GM19099 (cell line): ENCODE measurements around the gene AGAP3.

ENCODE experiments used
- POLR2A ChIP-seq: IDR thresholded peaks from 3 replicates; pipeline ENCODE4 v1.6.1; 2011; ENCODE audit warnings: low read depth; ENCODE audit not compliant: insufficient read length; ENCODE audit errors: extremely low read depth

The AGAP3 gene

DNA sequence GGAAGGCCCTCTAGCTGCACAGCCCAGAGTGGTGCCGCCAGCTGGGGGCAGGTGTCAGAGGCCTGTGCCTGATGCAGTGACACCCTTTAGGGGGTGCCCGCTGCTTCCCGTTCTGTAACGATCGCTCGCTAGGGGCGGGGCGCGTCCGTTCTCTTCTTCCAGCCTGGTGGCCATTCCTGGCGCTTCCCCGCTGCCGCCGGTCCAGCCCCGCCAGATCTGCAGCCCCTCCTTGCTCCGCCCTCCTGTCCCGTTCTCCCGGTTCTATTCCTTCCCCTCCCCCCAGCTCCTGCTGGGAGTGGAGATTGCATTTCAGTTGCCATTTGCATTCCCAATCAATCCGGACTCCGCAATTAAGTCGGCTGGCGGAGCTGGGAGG is 39.2 kb downstream of the AGAP3 start:
- TF ChIP-seq POLR2A, result no peak

DNA sequence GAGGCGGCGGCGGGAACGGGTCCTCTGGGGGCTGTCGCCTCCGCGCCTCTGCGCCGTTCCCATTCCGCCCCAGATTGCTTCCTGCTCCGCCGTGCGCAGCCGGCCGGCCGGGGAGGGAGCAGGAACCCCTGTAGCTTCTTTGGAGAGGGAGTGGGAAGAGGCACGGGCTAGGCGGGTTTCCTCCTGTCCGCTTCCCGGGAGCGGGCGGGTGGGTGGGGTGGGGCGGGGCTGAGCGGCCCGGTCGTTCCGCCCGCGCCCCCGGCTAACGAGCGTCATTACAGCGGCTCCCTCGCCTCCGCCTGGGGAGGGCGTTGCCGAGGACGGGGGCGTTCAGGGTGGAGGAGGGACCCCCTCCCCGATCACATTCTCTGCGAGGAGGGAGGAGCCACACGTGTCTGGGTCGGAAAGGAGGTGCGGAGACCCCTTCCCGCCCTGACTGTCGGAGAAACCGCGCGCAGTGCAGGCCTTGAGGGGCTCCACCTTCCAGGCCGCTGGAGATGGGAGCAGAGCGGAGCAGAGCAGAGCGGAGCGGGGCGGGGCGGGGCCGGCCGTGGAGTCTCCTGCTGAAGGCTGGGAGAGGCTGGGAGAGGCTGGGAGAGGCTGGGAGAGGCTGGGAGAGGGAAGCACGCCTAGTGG is 39.7 kb downstream of the AGAP3 start:
- TF ChIP-seq POLR2A, result no peak

DNA sequence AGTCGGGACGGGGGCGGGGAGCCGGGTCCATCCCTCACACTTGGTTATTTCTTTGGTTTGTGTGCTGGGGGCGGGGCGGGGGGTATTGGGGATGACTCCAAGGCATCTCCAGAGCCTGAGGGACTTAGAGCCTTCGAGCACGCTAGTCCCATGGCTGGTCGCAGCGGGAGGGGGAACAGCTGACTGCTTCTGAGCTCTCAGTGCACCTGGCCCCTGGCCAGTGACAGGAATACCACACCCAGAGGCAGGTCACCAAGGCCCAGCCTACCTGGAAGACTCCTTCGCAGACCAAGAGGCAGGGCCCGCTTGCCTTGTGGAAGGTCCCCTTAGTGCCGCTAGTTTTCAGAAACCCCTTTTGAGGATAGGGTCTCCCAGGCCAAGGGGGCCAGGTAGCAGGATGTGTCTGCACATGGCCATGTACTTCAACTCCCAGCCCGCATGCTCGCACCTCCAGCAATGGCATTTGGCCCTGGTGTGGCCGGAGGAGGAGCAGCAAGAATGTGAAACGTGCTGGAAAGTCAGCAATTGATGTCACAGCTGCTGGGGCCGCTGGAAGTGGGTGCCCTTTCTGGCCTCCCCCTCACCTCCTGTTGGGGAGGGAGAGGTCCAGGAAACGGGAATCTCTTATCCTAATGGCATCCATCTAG is 40.3 kb downstream of the AGAP3 start:
- no peak for TF ChIP-seq POLR2A

DNA sequence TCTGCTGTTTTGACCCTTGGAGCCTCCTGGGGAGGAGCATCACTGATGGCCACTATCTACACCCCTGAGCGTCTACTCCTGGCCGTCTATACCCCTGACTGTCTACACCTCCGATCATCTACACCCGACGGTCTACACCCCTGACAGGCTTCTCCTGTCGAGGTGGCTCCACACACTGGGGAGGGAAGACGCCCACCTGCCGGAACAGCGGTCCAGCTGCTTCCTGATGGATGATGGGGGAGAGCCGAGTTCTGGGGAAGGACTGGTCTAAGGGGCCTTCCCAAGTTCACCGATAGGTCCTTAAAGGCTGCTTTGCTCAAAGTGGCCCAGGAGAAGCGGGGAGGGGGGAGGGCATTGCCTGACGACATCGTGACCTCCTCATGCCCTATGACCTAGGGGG is 41.9 kb downstream of the AGAP3 start:
- TF ChIP-seq POLR2A, result no peak

DNA sequence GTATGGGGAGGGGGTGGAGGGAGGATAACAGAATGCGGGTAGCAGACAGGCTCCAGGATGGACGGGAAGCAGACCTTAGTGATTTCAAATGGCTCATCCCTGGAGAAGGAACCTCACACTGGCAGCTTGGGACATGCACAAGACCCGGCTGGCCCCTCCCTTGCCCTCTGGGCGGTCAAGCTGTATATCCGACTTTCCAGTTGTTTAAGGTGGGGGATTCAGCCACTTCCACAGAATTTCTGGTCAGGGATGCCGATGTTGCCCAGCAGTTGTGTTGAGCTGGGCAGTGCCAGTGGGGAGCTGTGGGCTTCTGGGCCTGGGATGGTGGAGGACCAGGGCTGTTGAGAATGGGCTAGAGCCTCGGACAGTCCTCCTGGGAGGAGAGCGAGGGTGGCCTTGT is 42.4 kb downstream of the AGAP3 start:
- TF ChIP-seq POLR2A, result no peak

DNA sequence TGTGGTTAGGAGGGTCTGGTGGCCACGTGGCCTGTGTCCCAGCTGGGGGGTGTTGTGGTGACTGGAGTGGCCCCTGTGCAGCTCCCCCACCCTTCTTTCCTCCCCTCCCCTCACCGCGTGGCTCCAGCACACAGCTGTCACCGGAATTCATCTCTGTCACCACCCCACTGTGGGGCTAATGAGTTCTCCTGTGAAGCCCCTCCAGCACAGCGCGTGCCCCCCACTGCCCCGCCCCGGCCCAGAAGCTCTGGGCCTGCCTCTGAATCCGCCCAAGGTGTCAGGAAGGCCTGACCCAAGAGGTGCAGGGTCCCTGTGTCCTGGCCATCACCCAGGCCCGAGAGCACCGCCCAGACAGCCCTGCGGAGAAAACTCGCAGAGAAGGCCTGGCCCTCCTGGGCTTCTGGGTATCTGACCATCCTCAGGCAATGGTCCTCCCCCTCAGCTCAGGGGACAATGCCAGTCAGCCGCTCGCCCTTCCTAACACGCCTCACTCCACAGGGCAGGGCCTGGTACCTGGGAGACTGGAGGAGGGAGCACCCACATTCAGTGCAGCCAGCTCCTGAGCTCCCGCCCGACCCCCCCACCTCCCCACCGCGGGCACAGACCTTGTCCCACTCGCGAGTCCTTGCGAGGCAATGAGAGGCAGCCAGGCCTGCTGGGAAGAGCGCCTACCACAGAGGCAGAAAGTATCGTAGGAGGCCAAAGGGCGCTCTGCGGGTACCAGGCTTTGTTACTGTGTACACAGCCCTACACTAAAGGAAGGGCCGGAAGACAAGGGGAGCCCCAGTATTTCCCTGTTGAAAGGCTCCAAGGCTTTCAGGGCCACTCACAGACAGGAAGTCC is 43.1 kb downstream of the AGAP3 start:
- no peak for TF ChIP-seq POLR2A

DNA sequence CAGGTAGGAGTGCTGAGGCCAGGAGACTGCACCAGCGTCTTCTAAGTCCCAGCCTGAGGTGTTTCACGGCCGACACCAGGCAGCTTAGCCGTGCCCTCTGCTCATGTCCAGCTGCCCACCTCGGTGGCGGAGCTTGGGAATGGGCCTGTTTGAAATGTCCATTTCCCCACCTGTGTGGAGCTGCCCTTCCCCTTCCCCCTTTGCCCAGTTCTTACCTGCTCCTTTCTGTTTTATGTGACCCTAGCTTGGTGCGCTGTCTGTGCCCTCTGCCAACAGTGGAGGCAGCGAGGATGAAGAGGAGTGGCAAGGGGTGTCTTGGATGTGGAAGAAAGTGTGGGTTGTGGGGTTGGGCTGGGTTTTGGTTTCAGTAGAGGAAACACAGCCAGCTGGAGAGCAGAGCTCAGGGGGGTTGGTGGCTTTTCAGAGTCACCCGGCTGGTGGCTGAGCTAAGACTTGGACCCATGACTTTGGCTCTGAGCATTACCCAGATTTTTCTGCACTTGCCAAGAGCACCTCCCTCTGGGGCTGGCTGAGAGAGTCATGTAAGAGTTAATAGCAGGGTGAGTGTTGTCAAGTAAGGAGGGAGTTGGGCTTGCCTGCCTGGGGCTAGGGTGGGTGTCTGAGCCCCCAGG is 43.8 kb downstream of the AGAP3 start:
- no peak for TF ChIP-seq POLR2A

DNA sequence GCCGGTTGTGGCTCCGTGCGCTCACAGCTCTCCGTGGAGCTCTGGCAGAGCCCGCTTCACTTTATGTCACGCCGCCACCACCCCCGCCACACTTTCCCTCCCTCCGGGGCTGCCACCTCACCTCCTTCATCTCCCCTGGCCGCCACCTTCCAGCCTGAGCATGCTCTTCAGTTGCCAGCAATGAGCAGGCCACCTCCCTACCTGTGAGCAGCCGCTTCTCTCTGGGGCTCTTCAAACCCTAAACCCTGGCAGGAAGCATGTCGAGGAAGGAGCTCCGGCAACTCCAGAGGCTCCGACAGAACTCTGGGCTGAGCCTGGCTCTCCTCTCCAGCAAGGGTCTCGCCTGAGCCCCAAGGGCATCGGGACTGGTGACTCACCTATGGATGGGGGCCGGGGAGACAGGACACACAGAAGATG is 44.5 kb downstream of the AGAP3 start:
- TF ChIP-seq POLR2A, result no peak

DNA sequence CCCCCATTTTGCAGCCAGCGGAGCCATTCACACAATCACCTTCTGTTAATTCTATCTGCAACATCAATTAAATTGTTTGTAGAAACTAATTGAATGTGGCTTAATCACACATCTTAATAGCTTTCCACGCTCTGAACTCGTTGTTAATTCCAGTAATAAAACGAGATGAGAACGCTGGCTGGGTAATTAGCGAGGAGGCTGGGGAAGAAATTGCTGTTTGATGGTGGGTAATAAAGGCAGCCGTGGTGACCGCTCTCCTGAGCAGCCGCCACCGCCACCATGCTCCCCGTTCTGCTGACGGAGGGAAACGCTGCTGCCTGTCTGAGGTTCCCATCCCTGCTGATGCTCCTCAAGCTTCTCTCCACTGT is 44.9 kb downstream of the AGAP3 start:
- no peak for TF ChIP-seq POLR2A

DNA sequence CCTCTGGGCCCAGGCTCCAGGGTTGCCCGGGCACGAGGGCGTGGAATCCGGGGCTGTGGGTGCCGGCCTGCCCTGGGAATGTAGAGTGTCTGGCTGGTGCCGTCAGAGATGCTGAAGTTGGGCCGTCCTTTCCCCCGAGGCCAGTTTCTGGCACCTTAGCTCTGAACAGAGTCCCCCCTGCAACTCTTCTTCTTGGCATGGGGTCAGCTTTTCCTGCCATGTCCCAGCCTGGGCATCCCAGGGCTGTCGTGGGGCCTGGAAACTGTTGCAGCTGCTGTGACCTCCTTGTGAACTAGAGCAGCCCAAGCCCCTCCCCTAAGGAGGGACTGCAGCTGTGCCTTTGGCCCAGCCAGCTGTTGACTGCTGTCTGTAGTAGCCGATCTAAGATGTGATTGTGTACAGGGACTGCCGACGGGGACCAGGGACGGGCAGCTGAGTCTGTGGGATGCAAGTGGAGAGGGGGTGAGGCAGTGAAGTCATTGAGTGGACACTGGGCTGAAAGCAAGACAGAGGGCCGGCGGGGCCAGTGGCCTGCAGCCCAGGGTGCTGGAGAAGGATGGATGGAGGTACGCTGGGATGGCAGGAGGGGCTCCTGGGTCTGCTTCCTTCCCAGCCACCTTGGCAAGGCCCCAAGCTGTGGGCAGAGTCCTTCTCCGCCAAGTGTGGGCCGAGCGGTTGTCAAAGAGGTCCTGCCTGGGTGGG is 45.5 kb downstream of the AGAP3 start:
- no peak for TF ChIP-seq POLR2A

DNA sequence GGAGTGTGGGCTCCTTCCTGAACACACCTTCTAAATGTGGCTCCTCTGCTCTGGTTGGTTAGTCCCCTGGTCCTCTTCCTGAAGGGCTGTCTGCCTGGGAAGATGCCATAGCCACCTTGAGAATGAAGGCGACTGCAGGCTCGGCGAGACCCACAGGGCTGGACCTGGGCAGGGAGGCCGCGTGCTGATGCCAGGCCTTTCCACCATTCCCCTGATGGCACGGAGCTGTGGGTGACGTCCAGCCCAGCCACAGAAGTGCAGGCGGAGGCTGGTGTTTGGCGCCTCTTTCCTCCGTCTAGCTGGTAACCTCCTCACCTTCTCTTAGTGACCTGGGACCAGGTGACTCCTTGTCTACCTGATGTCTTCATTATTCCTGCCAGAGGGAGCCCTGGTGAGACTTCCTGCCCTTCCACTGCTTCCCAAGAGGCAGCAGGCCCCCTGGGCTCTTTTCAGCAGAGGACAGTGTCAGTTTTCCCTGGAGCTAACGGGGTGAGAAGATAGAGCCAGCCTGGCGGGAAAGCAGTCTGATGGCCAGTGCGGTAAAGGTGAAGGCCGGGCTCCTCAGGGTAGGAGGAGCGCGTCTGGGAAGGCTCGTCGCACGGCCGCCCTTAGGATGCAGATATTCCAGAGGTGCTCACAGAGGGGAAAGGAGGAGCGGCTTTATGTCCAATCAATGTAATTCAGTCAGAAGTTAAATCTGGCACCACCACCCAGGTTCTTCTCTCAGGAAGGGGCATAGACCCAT is 46.4 kb downstream of the AGAP3 start:
- no peak for TF ChIP-seq POLR2A

DNA sequence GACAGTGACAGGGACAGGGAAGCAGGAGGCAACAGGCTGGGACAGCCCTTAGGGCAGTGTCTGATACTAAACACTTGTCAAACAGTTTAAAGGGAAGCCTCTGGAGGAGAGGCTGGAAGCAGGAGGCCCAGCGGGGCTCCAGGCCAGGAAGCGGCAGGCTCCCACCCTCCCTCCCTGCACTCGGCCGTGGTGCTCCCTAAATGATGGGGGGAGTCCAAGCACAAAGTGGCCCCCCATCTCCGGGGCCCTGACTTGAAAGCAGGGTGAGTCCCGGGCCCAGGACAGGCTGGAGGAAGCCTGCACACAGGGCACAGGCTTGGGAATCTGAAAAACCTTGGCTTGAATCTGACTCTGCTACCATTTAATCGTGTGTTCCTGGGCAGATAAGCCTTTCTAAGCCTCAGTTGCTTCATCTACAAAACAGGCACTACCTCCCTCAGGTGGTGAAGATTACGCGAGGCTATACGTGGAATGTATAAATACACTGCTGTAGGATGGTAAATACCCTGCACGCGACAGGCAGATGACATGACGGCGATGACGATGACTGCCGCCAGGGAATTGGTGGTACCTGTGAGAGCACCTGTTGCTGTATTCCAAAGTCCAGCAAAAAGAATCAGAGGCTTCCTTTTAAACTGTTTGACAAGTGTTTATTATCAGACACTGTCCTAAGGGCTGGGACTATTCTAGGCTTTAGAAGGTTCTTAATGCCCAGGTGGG is 47.2 kb downstream of the AGAP3 start:
- no peak for TF ChIP-seq POLR2A

DNA sequence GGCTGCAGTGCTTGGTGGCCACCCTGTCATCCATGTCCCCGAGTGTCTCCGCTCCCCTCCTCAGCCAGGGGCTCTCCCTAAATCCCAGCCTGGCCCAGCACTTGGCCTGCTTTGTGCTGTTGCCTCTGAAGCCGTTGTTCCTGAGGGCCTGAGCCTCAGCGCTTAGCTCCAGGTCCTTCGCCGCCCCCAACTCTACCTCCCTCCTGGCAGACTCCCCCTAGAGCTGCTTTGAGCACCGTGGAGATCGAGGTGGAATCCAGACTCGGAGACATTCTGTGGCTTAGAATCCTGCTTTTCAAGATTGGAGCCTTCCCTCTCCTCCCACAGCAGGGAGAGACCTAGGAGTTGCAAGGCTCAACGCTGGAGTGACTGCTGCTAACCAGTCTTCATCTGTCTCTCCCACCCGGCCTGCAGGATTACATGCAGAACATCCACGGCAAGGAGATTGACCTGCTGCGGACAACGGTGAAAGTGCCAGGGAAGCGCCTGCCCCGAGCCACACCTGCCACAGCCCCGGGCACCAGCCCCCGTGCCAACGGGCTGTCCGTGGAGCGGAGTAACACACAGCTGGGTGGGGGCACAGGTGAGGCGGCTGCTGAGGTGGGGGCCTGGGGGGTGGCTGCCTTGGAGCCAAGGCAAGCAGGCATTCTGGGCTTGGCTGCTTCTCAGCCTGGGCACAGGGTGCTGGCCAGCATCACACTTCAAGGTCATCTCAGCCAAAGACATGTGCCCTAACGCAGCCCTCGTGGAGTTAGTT is 47.9 kb downstream of the AGAP3 start:
- TF ChIP-seq POLR2A, result no peak
